HEK293 (cell line): ENCODE data around the gene MAGI2.

Source experiments
- ATF2 ChIP-seq: fragments of 450-650 bp; formaldehyde crosslinking; IDR thresholded peaks from 2 replicates; pipeline ENCODE4 v1.5.1; 2016; ENCODE audit warnings: missing biosample characterization, missing genetic modification characterization, low read depth
- CTCF ChIP-seq: fragments of 450-650 bp; formaldehyde crosslinking; IDR thresholded peaks from 2 replicates; pipeline ENCODE4 v1.5.1; 2016; ENCODE audit warnings: missing biosample characterization, missing genetic modification characterization
- ZBTB6 ChIP-seq: fragments of 450-650 bp; formaldehyde crosslinking; IDR thresholded peaks from 2 replicates; pipeline ENCODE4 v1.5.1; 2017; ENCODE audit warnings: missing biosample characterization, missing genetic modification characterization
- ZNF23 ChIP-seq: fragments of 450-650 bp; formaldehyde crosslinking; IDR thresholded peaks from 2 replicates; pipeline ENCODE4 v1.5.1; 2016; ENCODE audit warnings: missing biosample characterization, missing genetic modification characterization, borderline replicate concordance
- ZNF302 ChIP-seq: fragments of 450-650 bp; formaldehyde crosslinking; IDR thresholded peaks from 2 replicates; pipeline ENCODE4 v1.5.1; 2016; ENCODE audit warnings: missing biosample characterization, missing genetic modification characterization, low read depth
- ZNF449 ChIP-seq: fragments of 450-650 bp; formaldehyde crosslinking; IDR thresholded peaks from 2 replicates; pipeline ENCODE4 v1.5.1; 2017; ENCODE audit warnings: missing biosample characterization, mild to moderate bottlenecking, missing genetic modification characterization, moderate library complexity
- TF ChIP-seq, protein P1 (sequence below): fragments of 450-650 bp; formaldehyde crosslinking; conservative IDR thresholded peaks from 2 replicates; pipeline ENCODE4 v1.5.1; 2016; ENCODE audit warnings: low read depth, missing biosample characterization, missing genetic modification characterization

DNA sequence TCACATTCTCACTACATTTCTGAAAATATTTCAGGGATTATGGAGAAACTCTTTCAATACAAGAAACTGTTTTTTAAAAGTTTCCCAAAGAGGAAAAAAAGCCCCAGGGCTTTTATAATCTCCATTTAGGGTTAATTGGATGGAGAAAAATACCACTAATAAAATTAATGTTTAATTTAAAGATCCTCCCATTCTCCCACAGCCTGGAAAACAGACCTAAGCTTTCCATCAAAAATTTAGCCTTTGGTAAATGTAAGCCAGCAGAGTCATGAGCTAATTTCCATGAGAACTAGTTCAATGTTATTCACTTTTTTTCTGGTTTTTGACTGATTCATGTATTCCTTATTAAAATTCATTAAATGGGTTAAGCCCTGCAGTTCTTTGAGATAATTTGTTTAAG lies 1246.2 kb downstream of the MAGI2 start:
- TF ChIP-seq ZNF302 (tag by site-specific recombination) (no peak), CTCF (tag by site-specific recombination) (no peak), ZNF23 (tag by site-specific recombination) (no peak), ZNF449 (no peak), ZBTB6 (tag by site-specific recombination) (no peak), ATF2 (tag by site-specific recombination) (no peak)
- TF ChIP-seq, protein P1, sequence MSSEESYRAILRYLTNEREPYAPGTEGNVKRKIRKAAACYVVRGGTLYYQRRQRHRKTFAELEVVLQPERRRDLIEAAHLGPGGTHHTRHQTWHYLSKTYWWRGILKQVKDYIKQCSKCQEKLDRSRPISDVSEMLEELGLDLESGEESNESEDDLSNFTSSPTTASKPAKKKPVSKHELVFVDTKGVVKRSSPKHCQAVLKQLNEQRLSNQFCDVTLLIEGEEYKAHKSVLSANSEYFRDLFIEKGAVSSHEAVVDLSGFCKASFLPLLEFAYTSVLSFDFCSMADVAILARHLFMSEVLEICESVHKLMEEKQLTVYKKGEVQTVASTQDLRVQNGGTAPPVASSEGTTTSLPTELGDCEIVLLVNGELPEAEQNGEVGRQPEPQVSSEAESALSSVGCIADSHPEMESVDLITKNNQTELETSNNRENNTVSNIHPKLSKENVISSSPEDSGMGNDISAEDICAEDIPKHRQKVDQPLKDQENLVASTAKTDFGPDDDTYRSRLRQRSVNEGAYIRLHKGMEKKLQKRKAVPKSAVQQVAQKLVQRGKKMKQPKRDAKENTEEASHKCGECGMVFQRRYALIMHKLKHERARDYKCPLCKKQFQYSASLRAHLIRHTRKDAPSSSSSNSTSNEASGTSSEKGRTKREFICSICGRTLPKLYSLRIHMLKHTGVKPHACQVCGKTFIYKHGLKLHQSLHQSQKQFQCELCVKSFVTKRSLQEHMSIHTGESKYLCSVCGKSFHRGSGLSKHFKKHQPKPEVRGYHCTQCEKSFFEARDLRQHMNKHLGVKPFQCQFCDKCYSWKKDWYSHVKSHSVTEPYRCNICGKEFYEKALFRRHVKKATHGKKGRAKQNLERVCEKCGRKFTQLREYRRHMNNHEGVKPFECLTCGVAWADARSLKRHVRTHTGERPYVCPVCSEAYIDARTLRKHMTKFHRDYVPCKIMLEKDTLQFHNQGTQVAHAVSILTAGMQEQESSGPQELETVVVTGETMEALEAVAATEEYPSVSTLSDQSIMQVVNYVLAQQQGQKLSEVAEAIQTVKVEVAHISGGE (tag by site-specific recombination): no peak
